GM18951 (cell line): ENCODE results near the gene KAT8.
"Not testable (repeated sequence)": the region's sequence is repeated elsewhere in the genome, so short reads cannot be mapped to it uniquely, and the experiment has no call there.

Source experiments
- POLR2A ChIP-seq: IDR thresholded peaks from 4 replicates; pipeline ENCODE4 v1.6.1; 2011; ENCODE audit warnings: mild to moderate bottlenecking; ENCODE audit not compliant: insufficient read length, insufficient read depth; ENCODE audit errors: extremely low read depth
- in situ Hi-C: fragments of 300-500 bp; cut with MboI; formaldehyde crosslinking; loops from one replicate; pipeline ENCODE4 v1.12.0; 2022; ENCODE audit warnings: low sequenced_read_pairs, mixed read lengths, inconsistent platforms; ENCODE audit not compliant: unreplicated experiment

Gene KAT8

GRCh38 chr16:31087971-31088370 lies 29.5 kb upstream of the KAT8 start:
- no peak for TF ChIP-seq POLR2A
- in situ Hi-C loops, result no loop called here

- in situ Hi-C loops, result no loop called here
- TF ChIP-seq POLR2A, result no peak
Observed at GRCh38 chr16:31088459-31089183, 28.8 kb upstream of the KAT8 start, which contains the start of gene PRSS53. Gene PRSS53, minus strand, starts transcription at chr16:31088943. Its CDS starts 134 bp downstream, at chr16:31088809.

GRCh38 chr16:31089199-31089598 lies 28.3 kb upstream of the KAT8 start:
- in situ Hi-C loops, result no loop called here
- no peak for TF ChIP-seq POLR2A

- TF ChIP-seq POLR2A, result no peak
- in situ Hi-C loops, result no loop called here
Observed at GRCh38 chr16:31090540-31090939, 26.9 kb upstream of the KAT8 start.

GRCh38 chr16:31092330-31092729 lies 25.1 kb upstream of the KAT8 start:
- in situ Hi-C loops, result no loop called here
- no peak for TF ChIP-seq POLR2A

GRCh38 chr16:31093132-31093703 lies 24.2 kb upstream of the KAT8 start:
- TF ChIP-seq POLR2A, result no peak
- in situ Hi-C loops, result no loop called here

- no peak for TF ChIP-seq POLR2A
- in situ Hi-C loops, result no loop called here
Observed at GRCh38 chr16:31094088-31094423, 23.4 kb upstream of the KAT8 start.

GRCh38 chr16:31094424-31095120 lies 22.9 kb upstream of the KAT8 start, which contains the start of gene VKORC1:
Gene VKORC1, minus strand, starts transcription at chr16:31094797. Its CDS starts 68 bp downstream, at chr16:31094729.
- in situ Hi-C loops, result no loop called here
- TF ChIP-seq POLR2A, result peak; percentile 70

- TF ChIP-seq POLR2A, result no peak
Observed at GRCh38 chr16:31099860-31100638, 17.4 kb upstream of the KAT8 start.

GRCh38 chr16:31100876-31101641 lies 16.4 kb upstream of the KAT8 start:
- in situ Hi-C loops, result not testable (repeated sequence)

More at GRCh38 chr16:31099860-31100638, 17.4 kb upstream of the KAT8 start:
- in situ Hi-C loops, result no loop called here

- TF ChIP-seq POLR2A, result peak; percentile 33
- in situ Hi-C loops, result no loop called here
Observed at GRCh38 chr16:31105677-31106213, 11.7 kb upstream of the KAT8 start.

GRCh38 chr16:31106509-31107464 lies 10.7 kb upstream of the KAT8 start:
- in situ Hi-C loops, result no loop called here

More at GRCh38 chr16:31106509-31107464, 10.7 kb upstream of the KAT8 start:
- TF ChIP-seq POLR2A, result no peak
